ENCODE results near the gene ANXA11.

ANXA11 gene

GRCh38 chr10:80200259-80200658 is 5.1 kb downstream of the ANXA11 start:
- no peak for TF ChIP-seq CTCF (conservative IDR thresholded peaks at IDR 0.05; ENCODE audit: low read depth, low read length)
- no peak for DNase-seq (ENCODE audit: low read depth)
- no peak overlapping the region for H3K4me3 ChIP-seq (ENCODE audit: low read length)

- TF ChIP-seq CTCF (conservative IDR thresholded peaks at IDR 0.05; ENCODE audit: low read depth, low read length): peak; percentile 0
- no peak for DNase-seq (ENCODE audit: low read depth)
- no peak overlapping the region for H3K4me3 ChIP-seq (ENCODE audit: low read length)
Measured at GRCh38 chr10:80199828-80200227, 5.5 kb downstream of the ANXA11 start.

GRCh38 chr10:80197972-80198916 is 7.1 kb downstream of the ANXA11 start:
- no peak for DNase-seq (ENCODE audit: low read depth)
- TF ChIP-seq CTCF (conservative IDR thresholded peaks at IDR 0.05; ENCODE audit: low read depth, low read length): no peak
- H3K4me3 ChIP-seq (ENCODE audit: low read length): no peak overlapping the region

- no peak for TF ChIP-seq CTCF (conservative IDR thresholded peaks at IDR 0.05; ENCODE audit: low read depth, low read length)
- no peak for DNase-seq (ENCODE audit: low read depth)
- H3K4me3 ChIP-seq (ENCODE audit: low read length): no peak overlapping the region
Measured at GRCh38 chr10:80196950-80197315, 8.4 kb downstream of the ANXA11 start.

- TF ChIP-seq CTCF (conservative IDR thresholded peaks at IDR 0.05; ENCODE audit: low read depth, low read length): no peak
- no peak overlapping the region for H3K4me3 ChIP-seq (ENCODE audit: low read length)
- no peak for DNase-seq (ENCODE audit: low read depth)
Measured at GRCh38 chr10:80196270-80196949, 8.9 kb downstream of the ANXA11 start.

GRCh38 chr10:80195046-80195574 is 10.2 kb downstream of the ANXA11 start:
- H3K4me3 ChIP-seq (ENCODE audit: low read length): no peak overlapping the region
- TF ChIP-seq CTCF (conservative IDR thresholded peaks at IDR 0.05; ENCODE audit: low read depth, low read length): no peak
- DNase-seq (ENCODE audit: low read depth): no peak
